ENCODE measurements around the gene RAB3GAP1. TPM values are rescaled to one million over a fixed set of nuclear protein-coding genes. Genes with fewer than 3 reads are reported as not detected.

The RAB3GAP1 gene
- total RNA-seq, 2 experiments from 2014 or later: 40.2 to 63.6 TPM

DNA sequence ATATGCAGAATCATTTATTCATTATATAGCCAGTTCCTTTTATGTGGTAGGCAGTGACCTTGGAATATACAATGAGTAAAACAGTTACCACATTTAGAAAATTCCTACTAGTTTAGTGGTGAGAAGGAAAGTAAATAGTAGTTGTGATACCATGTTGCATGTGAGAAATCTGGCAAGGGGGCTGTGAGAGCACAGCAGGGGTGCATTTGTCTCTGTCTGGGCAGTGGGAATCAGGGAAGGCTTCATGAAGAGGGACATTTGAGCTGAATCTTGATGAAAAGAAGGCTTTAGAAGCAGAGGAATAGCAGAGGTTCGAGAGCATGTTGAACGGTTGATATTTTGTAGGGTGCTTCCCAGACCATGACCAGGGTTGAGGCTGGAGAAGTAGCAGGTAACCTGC lies 78.7 kb downstream of the RAB3GAP1 start:
- peaks cover 82% of the 10 kb centered on the region for H3K36me3 ChIP-seq (ENCODE audit: insufficient read depth, low read length)
- BruUV-seq (replicated peaks): no TSS peak

DNA sequence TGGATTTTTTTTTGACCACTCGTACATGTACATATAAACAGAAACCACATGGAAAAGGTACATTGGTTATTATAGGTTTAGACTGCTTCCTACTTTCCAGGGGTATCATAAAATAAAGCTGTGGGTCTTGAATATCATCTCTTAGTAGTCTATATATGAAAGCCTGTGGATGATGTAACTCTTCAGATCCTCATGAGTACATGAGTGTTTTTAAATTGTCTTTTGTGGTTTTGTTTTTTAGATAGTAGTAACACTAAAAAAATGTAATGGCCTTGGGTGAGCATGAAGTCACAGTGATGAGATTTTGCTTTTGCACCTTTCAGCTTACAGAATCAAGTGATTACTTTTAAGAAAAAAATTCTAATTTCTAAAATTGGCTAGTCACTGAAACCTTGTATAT lies 80.2 kb downstream of the RAB3GAP1 start:
- no TSS peak for BruUV-seq (replicated peaks)
- Histone ChIP-seq H3K4me1 (ENCODE audit: insufficient read depth, low read length, poor library complexity, severe bottlenecking) (no peaks in the 10 kb centered on the region), H3K27ac (ENCODE audit: low read depth, low read length, poor library complexity, severe bottlenecking) (no peak overlapping the region), H3K79me2 (ENCODE audit: insufficient read depth, low read depth, low read length) (no peaks in the 10 kb centered on the region), H3K36me3 (ENCODE audit: insufficient read depth, low read length) (peaks cover 87% of the 10 kb centered on the region), H4K20me1 (ENCODE audit: insufficient read depth, low read length) (no peaks in the 10 kb centered on the region), H3K4me3 (ENCODE audit: low read depth, low read length, poor library complexity, severe bottlenecking) (no peak overlapping the region), H2AFZ (ENCODE audit: low read length) (no peak overlapping the region), H3K4me2 (ENCODE audit: low read length) (no peak overlapping the region), H3K9me3 (ENCODE audit: low read length) (no peaks in the 10 kb centered on the region), H3K9me2 (ENCODE audit: insufficient read depth, low read length) (no peaks in the 10 kb centered on the region)
- intact Hi-C loops (cut with micrococcal nuclease; ENCODE audit: unreplicated experiment): no loop called here
- ChIA-PET CTCF (ENCODE audit: unreplicated experiment) (no interaction called here), POLR2A (interaction anchor here (0.5 to 1.1 kb wide), 3 partner anchors 18 to 342 kb away, joined by 3 read pairs; no protein-coding TSS in a partner anchor)
- no peak for DNase-seq (ENCODE audit: low spot score)
- no peak for TF ChIP-seq EZH2phosphoT487 (IDR thresholded peaks at IDR 0.05; ENCODE audit: borderline replicate concordance, low read depth, low read length)
- TF ChIP-seq, protein P1, sequence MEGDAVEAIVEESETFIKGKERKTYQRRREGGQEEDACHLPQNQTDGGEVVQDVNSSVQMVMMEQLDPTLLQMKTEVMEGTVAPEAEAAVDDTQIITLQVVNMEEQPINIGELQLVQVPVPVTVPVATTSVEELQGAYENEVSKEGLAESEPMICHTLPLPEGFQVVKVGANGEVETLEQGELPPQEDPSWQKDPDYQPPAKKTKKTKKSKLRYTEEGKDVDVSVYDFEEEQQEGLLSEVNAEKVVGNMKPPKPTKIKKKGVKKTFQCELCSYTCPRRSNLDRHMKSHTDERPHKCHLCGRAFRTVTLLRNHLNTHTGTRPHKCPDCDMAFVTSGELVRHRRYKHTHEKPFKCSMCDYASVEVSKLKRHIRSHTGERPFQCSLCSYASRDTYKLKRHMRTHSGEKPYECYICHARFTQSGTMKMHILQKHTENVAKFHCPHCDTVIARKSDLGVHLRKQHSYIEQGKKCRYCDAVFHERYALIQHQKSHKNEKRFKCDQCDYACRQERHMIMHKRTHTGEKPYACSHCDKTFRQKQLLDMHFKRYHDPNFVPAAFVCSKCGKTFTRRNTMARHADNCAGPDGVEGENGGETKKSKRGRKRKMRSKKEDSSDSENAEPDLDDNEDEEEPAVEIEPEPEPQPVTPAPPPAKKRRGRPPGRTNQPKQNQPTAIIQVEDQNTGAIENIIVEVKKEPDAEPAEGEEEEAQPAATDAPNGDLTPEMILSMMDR (conservative IDR thresholded peaks at IDR 0.05; ENCODE audit: low read length): no peak

More for the DNA sequence above, 78.7 kb downstream of the RAB3GAP1 start:
- Histone ChIP-seq H3K4me3 (ENCODE audit: low read depth, low read length, poor library complexity, severe bottlenecking) (no peak overlapping the region), H3K4me2 (ENCODE audit: low read length) (no peak overlapping the region), H3K4me1 (ENCODE audit: insufficient read depth, low read length, poor library complexity, severe bottlenecking) (no peaks in the 10 kb centered on the region), H3K9me2 (ENCODE audit: insufficient read depth, low read length) (no peaks in the 10 kb centered on the region), H3K9me3 (ENCODE audit: low read length) (no peaks in the 10 kb centered on the region), H4K20me1 (ENCODE audit: insufficient read depth, low read length) (no peaks in the 10 kb centered on the region), H3K79me2 (ENCODE audit: insufficient read depth, low read depth, low read length) (no peaks in the 10 kb centered on the region), H3K27ac (ENCODE audit: low read depth, low read length, poor library complexity, severe bottlenecking) (no peak overlapping the region), H2AFZ (ENCODE audit: low read length) (no peak overlapping the region)
- intact Hi-C loops (cut with micrococcal nuclease; ENCODE audit: unreplicated experiment): no loop called here
- TF ChIP-seq, protein P1 (conservative IDR thresholded peaks at IDR 0.05; ENCODE audit: low read length): no peak
- TF ChIP-seq EZH2phosphoT487 (IDR thresholded peaks at IDR 0.05; ENCODE audit: borderline replicate concordance, low read depth, low read length): no peak
- ChIA-PET POLR2A (no interaction called here), CTCF (ENCODE audit: unreplicated experiment) (no interaction called here)
- no peak for DNase-seq (ENCODE audit: low spot score)

DNA sequence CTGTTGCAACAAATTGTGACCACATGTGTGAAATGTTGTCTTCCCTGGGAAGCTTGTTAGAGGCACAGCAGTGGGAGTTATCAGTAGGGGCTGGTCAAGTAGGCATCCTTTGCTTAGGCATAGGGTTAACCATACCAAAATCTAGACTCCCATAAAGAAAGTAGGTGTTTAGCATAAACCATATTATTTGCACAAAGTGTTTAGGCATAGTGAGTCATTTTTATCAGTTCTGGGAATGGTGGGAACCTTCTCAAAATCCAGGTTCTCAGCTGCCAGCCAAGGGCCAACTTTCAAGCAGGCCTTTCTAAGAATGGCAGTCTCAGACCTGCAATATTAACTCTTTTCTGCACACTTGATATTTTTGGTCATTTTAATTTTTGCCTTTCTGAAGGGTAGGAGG lies 88.5 kb downstream of the RAB3GAP1 start:
- no peak overlapping the region for H2AFZ ChIP-seq (ENCODE audit: low read length)
- no peaks in the 10 kb centered on the region for H4K20me1 ChIP-seq (ENCODE audit: insufficient read depth, low read length)
- no peaks in the 10 kb centered on the region for H3K79me2 ChIP-seq (ENCODE audit: insufficient read depth, low read depth, low read length)
- intact Hi-C loops (cut with micrococcal nuclease; ENCODE audit: unreplicated experiment): no loop called here
- peaks cover 24% of the 10 kb centered on the region; the same call in 1 of the 2 replicates for H3K9me3 ChIP-seq (ENCODE audit: low read length)
- H3K4me3 ChIP-seq (ENCODE audit: low read depth, low read length, poor library complexity, severe bottlenecking): no peak overlapping the region
- no TSS peak for BruUV-seq (replicated peaks)
- H3K27ac ChIP-seq (ENCODE audit: low read depth, low read length, poor library complexity, severe bottlenecking): no peak overlapping the region
- CTCF ChIA-PET (ENCODE audit: unreplicated experiment): no interaction called here
- TF ChIP-seq EZH2phosphoT487 (IDR thresholded peaks at IDR 0.05; ENCODE audit: borderline replicate concordance, low read depth, low read length): no peak
- TF ChIP-seq, protein P1 (conservative IDR thresholded peaks at IDR 0.05; ENCODE audit: low read length): no peak
- no peaks in the 10 kb centered on the region for H3K9me2 ChIP-seq (ENCODE audit: insufficient read depth, low read length)
- POLR2A ChIA-PET: no interaction called here
- H3K4me2 ChIP-seq (ENCODE audit: low read length): no peak overlapping the region
- H3K36me3 ChIP-seq (ENCODE audit: insufficient read depth, low read length): peaks cover 92% of the 10 kb centered on the region
- no peaks in the 10 kb centered on the region for H3K4me1 ChIP-seq (ENCODE audit: insufficient read depth, low read length, poor library complexity, severe bottlenecking)
- DNase-seq (ENCODE audit: low spot score): no peak
